PC-3 (cell line): Measurements from ENCODE around the gene SPRED2. TPM values are rescaled to one million over a fixed set of nuclear protein-coding genes. Genes with fewer than 3 reads are reported as not detected.
A peak's percentile ranks its signal among the peaks of the same experiment; 100 is the strongest.

Source experiments
- ATAC-seq: fragments of 200-7000 bp; cut with Tn5 transposase; 2 replicates; pipeline ENCODE4 v1.9.1; 2020; ENCODE audit warnings: mild to moderate bottlenecking, moderate library complexity
- BruUV-seq: library from RNA; stranded (reverse); fragments of 400-500 nt; replicated peaks from 2 replicates; lab custom pipeline; 2021; lab: Mats Ljungman, UMichigan
- CTCF ChIA-PET: fragments of 300-600 bp; sonication (Branson Sonifier 250); formaldehyde crosslinking; loops from one replicate; lab custom pipeline; 2022; ENCODE audit warnings: antibody characterized with exemption; lab: Charles Lee
- POLR2A ChIA-PET: fragments of 300-600 bp; sonication (Branson Sonifier 250); formaldehyde crosslinking; loops from one replicate; lab custom pipeline; 2022; ENCODE audit warnings: antibody characterized with exemption; ENCODE audit not compliant: unreplicated experiment; lab: Charles Lee
- DNase-seq: peaks from one replicate; pipeline ENCODE4 v3.0.0-alpha.2; 2015
- H2AFZ ChIP-seq: fragments of 300-600 bp; sonication (generic); 2 replicates; pipeline ENCODE4 v1.6.0; 2016; ENCODE audit warnings: antibody characterized with exemption, low read length
- H3F3A ChIP-seq: fragments of 300-600 bp; sonication (generic); one replicate; pipeline ENCODE4 v1.6.0; 2017; ENCODE audit warnings: antibody characterized with exemption, low read length, control low read depth, mild to moderate bottlenecking; ENCODE audit not compliant: unreplicated experiment
- H3K27ac ChIP-seq: fragments of 300-600 bp; sonication (generic); 2 replicates; pipeline ENCODE4 v1.5.1; 2016; ENCODE audit warnings: mild to moderate bottlenecking, low read length
- H3K27me3 ChIP-seq: fragments of 300-600 bp; sonication (generic); 2 replicates; pipeline ENCODE4 v1.6.1; 2016; ENCODE audit warnings: low read length, mixed read lengths
- H3K36me3 ChIP-seq: fragments of 300-600 bp; sonication (generic); 2 replicates; pipeline ENCODE4 v1.6.1; 2016; ENCODE audit warnings: low read depth, mixed run types, low read length, mixed read lengths
- H3K4me1 ChIP-seq: fragments of 300-600 bp; sonication (generic); 2 replicates; pipeline ENCODE4 v1.5.1; 2016; ENCODE audit warnings: low read length; ENCODE audit not compliant: insufficient read depth
- H3K4me2 ChIP-seq: fragments of 300-600 bp; sonication (generic); 2 replicates; pipeline ENCODE4 v1.6.0; 2016; ENCODE audit warnings: low read length
- H3K4me3 ChIP-seq: fragments of 300-600 bp; sonication (generic); 2 replicates; pipeline ENCODE4 v1.5.1; 2016; ENCODE audit warnings: mild to moderate bottlenecking, low read length, mixed read lengths
- H3K79me2 ChIP-seq: fragments of 300-600 bp; sonication (generic); 2 replicates; pipeline ENCODE4 v1.6.1; 2017; ENCODE audit warnings: low read length, mixed read lengths
- H3K9ac ChIP-seq: fragments of 300-600 bp; sonication (generic); 2 replicates; pipeline ENCODE4 v1.6.0; 2016; ENCODE audit warnings: mild to moderate bottlenecking, low read length
- H3K9me2 ChIP-seq: fragments of 300-600 bp; sonication (generic); replicated peaks from 2 replicates; pipeline ENCODE4 v1.6.1; 2016; ENCODE audit warnings: mixed run types, low read length, mixed read lengths
- H3K9me3 ChIP-seq: fragments of 300-600 bp; sonication (generic); 2 replicates; pipeline ENCODE4 v1.6.1; 2016; ENCODE audit warnings: low read length, mixed read lengths
- H4K20me1 ChIP-seq: fragments of 300-600 bp; sonication (generic); 2 replicates; pipeline ENCODE4 v1.6.1; 2016; ENCODE audit warnings: low read length, mixed read lengths
- CTCF ChIP-seq: fragments of 300-600 bp; sonication (generic); conservative IDR thresholded peaks from 2 replicates; pipeline ENCODE4 v1.5.1; 2017; ENCODE audit warnings: antibody characterized with exemption, low read depth, mild to moderate bottlenecking, low read length
- EZH2 ChIP-seq: fragments of 300-600 bp; sonication (generic); IDR thresholded peaks from one replicate; pipeline ENCODE4 v1.6.1; 2017; ENCODE audit warnings: antibody characterized with exemption, mild to moderate bottlenecking, low read length; ENCODE audit not compliant: unreplicated experiment
- EZH2phosphoT487 ChIP-seq: fragments of 300-600 bp; sonication (generic); IDR thresholded peaks from 2 replicates; pipeline ENCODE4 v1.6.1; 2018; ENCODE audit warnings: mild to moderate bottlenecking, antibody characterized with exemption, low read length, borderline replicate concordance
- intact Hi-C: fragments of 100-400 bp; cut with micrococcal nuclease; formaldehyde crosslinking; loops from 2 replicates; pipeline ENCODE4 v1.9.0; 2023
- total RNA-seq: library from RNA; depleted of rRNA; stranded (reverse); fragments of >200 nt; gene quantifications from 2 replicates; pipeline ENCODE4 v1.2.3, GENCODE V29; 2014

Gene SPRED2
- total RNA-seq, 1 experiment from 2014 or later, result 16.2 TPM

DNA sequence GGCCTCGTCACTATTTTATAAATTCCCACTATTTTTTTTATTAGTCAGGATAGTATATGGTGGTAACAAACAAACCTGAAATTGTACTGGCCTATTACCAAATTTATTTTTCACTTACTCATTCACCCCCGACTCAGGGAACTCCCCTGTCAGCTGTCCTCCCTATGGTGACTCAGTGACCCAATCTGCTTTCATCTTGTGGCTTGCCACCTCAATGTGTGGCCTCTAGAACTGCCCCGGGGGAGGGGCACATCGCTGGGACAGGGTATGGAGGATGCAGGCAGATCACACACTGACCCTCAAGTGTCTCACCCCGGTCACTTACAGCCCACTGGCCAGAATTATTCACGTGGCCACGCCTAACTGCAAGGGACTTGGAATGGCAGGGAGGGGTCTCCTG lies 133.2 kb downstream of the SPRED2 start:
- Histone ChIP-seq H2AFZ (no peak overlapping the region), H3K9me3 (no peaks in the 10 kb centered on the region), H3F3A (peaks cover 7% of the 10 kb centered on the region), H3K4me3 (no peak overlapping the region), H3K36me3 (no peaks in the 10 kb centered on the region), H3K9me2 (no peaks in the 10 kb centered on the region), H3K27ac (peak overlapping the region; percentile 92), H4K20me1 (no peaks in the 10 kb centered on the region), H3K4me1 (peaks cover 39% of the 10 kb centered on the region), H3K4me2 (peak overlapping the region; percentile 76), H3K9ac (peak overlapping the region; percentile 68), H3K79me2 (no peaks in the 10 kb centered on the region), H3K27me3 (no peaks in the 10 kb centered on the region)
- BruUV-seq, result no TSS peak
- ATAC-seq (peak; percentile 40), DNase-seq (peak; percentile 95)
- intact Hi-C loops, result no loop called here
- CTCF ChIA-PET, result no interaction called here
- POLR2A ChIA-PET, result no interaction called here
- no peak for TF ChIP-seq EZH2phosphoT487
- no peak for TF ChIP-seq EZH2
- no peak for TF ChIP-seq CTCF

- no peak overlapping the region for H3K4me2 ChIP-seq
- intact Hi-C loops, result no loop called here
- no peak overlapping the region for H3K9ac ChIP-seq
- no peaks in the 10 kb centered on the region for H4K20me1 ChIP-seq
- no TSS peak for BruUV-seq
- peaks cover 39% of the 10 kb centered on the region for H3K4me1 ChIP-seq
- ATAC-seq, result no peak
- no peak overlapping the region for H3K27ac ChIP-seq
- no peaks in the 10 kb centered on the region for H3K36me3 ChIP-seq
- ChIA-PET CTCF (no interaction called here), POLR2A (no interaction called here)
- H3K79me2 ChIP-seq, result no peaks in the 10 kb centered on the region
- H2AFZ ChIP-seq, result no peak overlapping the region
- no peaks in the 10 kb centered on the region for H3K27me3 ChIP-seq
- no peaks in the 10 kb centered on the region for H3K9me2 ChIP-seq
- H3K4me3 ChIP-seq, result no peak overlapping the region
- DNase-seq, result no peak
- H3K9me3 ChIP-seq, result no peaks in the 10 kb centered on the region
- TF ChIP-seq CTCF (no peak), EZH2phosphoT487 (no peak), EZH2 (no peak)
- peaks cover 7% of the 10 kb centered on the region for H3F3A ChIP-seq
These were observed 134.3 kb downstream of the SPRED2 start for GRCh38 chr2:65298089-65298488.

DNA sequence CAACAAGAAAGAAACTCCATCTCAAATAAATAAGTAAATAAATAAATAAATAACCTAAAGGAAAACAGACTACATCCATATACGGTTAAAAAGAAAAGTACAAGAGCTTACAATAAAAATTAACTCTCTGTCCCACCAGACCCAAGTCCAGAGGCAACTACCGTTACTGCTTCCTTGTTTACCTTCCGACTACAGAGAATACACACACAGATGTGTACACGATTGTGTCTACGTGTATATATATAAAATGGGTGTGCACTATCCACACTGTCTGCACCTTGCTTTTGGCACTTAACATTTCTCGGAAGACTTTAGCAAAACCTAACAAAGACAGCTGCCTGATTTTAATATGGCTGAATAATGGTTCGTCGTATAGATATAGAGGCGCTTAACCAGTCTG lies 134.9 kb downstream of the SPRED2 start:
- H4K20me1 ChIP-seq, result no peaks in the 10 kb centered on the region
- H3K9ac ChIP-seq, result no peak overlapping the region
- ChIA-PET CTCF (no interaction called here), POLR2A (no interaction called here)
- no peak overlapping the region for H3K4me2 ChIP-seq
- no TSS peak for BruUV-seq
- H3K27me3 ChIP-seq, result no peaks in the 10 kb centered on the region
- H3K4me3 ChIP-seq, result no peak overlapping the region
- peaks cover 37% of the 10 kb centered on the region for H3K4me1 ChIP-seq
- no peak overlapping the region for H3K27ac ChIP-seq
- no peaks in the 10 kb centered on the region for H3K36me3 ChIP-seq
- no peaks in the 10 kb centered on the region for H3K9me3 ChIP-seq
- no peaks in the 10 kb centered on the region for H3K79me2 ChIP-seq
- peaks cover 7% of the 10 kb centered on the region for H3F3A ChIP-seq
- no peak overlapping the region for H2AFZ ChIP-seq
- TF ChIP-seq CTCF (no peak), EZH2phosphoT487 (no peak), EZH2 (no peak)
- intact Hi-C loops, result no loop called here
- DNase-seq (no peak), ATAC-seq (no peak)
- no peaks in the 10 kb centered on the region for H3K9me2 ChIP-seq
